HG03025 (cell line): ENCODE measurements around the gene TUBA1A.
A peak's percentile ranks its signal among the peaks of the same experiment; 100 is the strongest.
"Not testable (repeated sequence)": the region's sequence is repeated elsewhere in the genome, so short reads cannot be mapped to it uniquely, and the experiment has no call there.

Source experiments
- ATAC-seq: cut with Tn5 transposase; IDR thresholded peaks from one replicate; pipeline ENCODE4 v1.9.1; 2021; ENCODE audit warnings: mild to moderate bottlenecking, moderate library complexity; ENCODE audit not compliant: unreplicated experiment, low FRiP score

The TUBA1A gene

GRCh38 chr12:49188916-49189367 lies at the start of gene TUBA1A:
TUBA1A (minus strand) TSS chr12:49189080; CDS start chr12:49188979, 101 bp downstream.
- ATAC-seq, result peak; percentile 87

- ATAC-seq, result no peak
These were observed 47.5 kb upstream of the TUBA1A start for GRCh38 chr12:49236423-49236822.

GRCh38 chr12:49233842-49234526 lies 45.1 kb upstream of the TUBA1A start:
- no peak for ATAC-seq

- no peak for ATAC-seq
These were observed 44.3 kb upstream of the TUBA1A start for GRCh38 chr12:49232940-49233841.

- no peak for ATAC-seq
These were observed 43.2 kb upstream of the TUBA1A start for GRCh38 chr12:49231878-49232655.

- ATAC-seq, result no peak
These were observed 41.9 kb upstream of the TUBA1A start for GRCh38 chr12:49230805-49231194.

GRCh38 chr12:49230176-49230804 lies 41.4 kb upstream of the TUBA1A start:
- ATAC-seq, result no peak

- no peak for ATAC-seq
These were observed 39.8 kb upstream of the TUBA1A start for GRCh38 chr12:49228653-49229052.

- no peak for ATAC-seq
These were observed 38.8 kb upstream of the TUBA1A start for GRCh38 chr12:49227713-49228112.

- ATAC-seq, result no peak
These were observed 36.8 kb upstream of the TUBA1A start for GRCh38 chr12:49225576-49226166.

- ATAC-seq, result no peak
These were observed 34.9 kb upstream of the TUBA1A start for GRCh38 chr12:49223590-49224369.

- ATAC-seq, result no peak
These were observed 34.2 kb upstream of the TUBA1A start for GRCh38 chr12:49223122-49223521.

- no peak for ATAC-seq
These were observed 32.1 kb upstream of the TUBA1A start for GRCh38 chr12:49220972-49221371.

- no peak for ATAC-seq
These were observed 30.6 kb upstream of the TUBA1A start for GRCh38 chr12:49219417-49220026.

GRCh38 chr12:49212572-49212971 lies 23.7 kb upstream of the TUBA1A start:
- no peak for ATAC-seq

GRCh38 chr12:49210703-49211102 lies 21.8 kb upstream of the TUBA1A start:
- not testable (repeated sequence) for ATAC-seq

- no peak for ATAC-seq
These were observed 19.8 kb upstream of the TUBA1A start for GRCh38 chr12:49208676-49209075.

GRCh38 chr12:49208146-49208545 lies 19.3 kb upstream of the TUBA1A start:
- no peak for ATAC-seq

- no peak for ATAC-seq
These were observed 17.5 kb upstream of the TUBA1A start for GRCh38 chr12:49206389-49206788.
